Dedifferentiated amniotic fluid mesenchymal stem cell (primary cell): Measurements from ENCODE around the gene RNF145.
"Not testable (repeated sequence)": the region's sequence is repeated elsewhere in the genome, so short reads cannot be mapped to it uniquely, and the experiment has no call there.

Source experiments
- DNase-seq: peaks from one replicate; pipeline ENCODE4 v3.0.0-alpha.2; 2016; ENCODE audit errors: extremely low spot score

Gene RNF145

DNA sequence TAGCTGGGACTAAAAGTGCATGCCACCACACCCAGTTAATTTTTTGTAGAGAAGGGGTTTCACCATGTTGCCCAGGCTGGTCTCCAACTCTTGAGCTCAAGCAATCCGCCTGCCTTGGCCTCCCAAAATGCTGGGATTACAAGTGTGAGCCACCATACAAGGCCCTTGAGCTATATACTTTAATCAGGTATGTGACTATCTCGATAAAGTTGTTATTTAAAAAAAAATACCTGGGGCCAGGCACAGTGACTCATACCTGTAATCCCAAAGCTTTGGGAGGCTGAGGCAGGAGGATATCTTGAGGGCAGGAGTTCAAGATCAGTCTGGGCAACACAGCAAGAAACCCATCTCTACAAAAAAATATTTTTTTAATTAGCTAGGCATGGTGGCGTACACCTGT lies 19.2 kb downstream of the RNF145 start:
- no peak for DNase-seq

DNA sequence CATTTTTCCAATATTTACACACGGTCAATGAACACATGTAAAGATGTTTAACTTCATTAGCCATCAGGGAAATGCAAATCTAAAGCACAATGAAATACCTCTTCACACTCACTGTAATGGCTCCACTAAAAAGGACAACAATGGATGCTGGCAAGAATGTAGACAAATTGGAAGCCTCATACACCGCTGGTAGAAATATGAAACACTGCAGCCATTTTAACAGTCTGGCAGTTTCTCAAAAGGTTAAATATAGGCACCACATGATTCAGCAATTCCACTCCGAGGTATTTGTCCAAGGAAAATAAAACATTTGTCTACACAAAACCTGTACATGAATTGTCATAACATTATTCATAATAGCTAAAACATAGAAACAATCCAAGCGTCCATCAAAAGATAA lies 20.0 kb downstream of the RNF145 start:
- DNase-seq = no peak

DNA sequence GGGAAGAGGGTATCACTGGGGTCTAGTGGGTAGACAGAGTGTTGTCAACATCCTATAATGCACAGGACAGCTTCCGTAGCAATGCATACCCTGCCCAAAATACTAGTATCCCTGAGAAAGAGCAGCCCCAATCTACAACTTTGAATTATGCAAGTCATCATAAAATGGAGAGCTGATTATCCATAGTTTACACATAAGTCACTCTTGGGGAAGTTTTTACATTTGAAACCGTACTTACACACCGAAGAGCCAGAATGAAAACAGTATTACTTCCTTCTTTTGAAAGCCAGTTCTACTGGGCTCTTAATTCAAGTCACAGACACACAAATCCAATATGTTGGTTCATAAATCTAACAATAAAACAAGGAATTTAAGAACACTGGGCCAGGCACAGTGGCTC lies 21.6 kb downstream of the RNF145 start:
- no peak for DNase-seq

DNA sequence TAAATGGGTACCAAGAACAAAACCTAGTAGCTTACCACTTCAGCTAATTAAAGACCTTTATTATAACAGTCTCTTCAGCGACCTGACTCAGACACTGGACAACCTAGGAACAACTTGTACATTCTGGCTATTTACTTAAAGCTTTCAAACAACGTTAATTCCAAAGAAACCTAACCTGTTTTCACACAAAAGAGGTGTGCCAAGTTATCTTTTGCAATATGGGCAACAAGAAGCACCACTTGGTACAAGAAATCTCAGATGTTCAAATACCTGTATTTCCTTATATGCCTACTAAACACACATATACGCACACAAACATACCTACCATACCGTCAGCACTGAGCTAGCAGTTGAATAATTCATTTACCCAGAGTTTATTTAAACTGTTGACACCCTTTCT lies 23.0 kb downstream of the RNF145 start:
- no peak for DNase-seq

DNA sequence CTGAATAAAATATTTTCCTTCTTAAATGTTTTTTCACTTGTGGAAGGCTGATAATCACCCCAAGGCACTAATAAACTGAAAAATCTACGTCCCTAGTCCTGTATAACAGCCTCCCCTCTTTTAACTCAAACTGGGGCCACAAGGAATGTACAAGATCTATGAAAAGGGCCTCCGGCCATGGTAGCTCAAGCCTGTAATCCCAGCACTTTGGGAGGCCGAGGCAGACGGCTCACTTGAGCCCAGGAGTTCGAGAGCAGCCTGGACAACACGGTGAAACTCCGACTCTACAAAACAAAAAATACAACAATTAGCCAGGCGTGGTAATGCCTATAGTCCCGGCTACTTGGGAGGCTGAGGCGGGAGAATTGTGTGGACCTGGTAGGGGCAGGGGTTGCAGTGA lies 23.6 kb downstream of the RNF145 start:
- DNase-seq = no peak

DNA sequence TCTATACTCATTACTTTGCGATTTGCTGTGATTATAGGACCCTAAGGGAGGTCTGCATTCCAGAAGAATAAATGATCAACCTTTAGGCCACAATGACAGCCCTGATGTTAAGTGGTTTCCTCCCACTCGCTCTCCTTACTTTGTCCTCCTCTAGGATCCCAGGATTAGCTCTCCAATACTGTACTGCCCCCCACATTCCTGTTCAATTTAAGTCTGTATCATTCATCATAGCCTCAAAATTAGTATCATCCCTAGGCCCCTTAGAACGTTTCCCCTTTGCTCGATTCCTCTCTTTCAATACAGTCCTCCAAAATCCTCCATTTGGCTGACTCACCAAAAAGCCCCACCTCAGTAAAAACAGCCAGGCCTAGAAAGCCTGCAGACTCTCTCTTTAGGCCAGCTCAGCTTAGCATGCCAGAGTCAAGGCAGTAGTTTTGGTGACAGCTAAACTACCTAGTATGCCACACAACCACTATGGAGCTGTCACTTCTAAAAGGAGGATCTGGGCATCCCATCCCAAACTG lies 24.4 kb downstream of the RNF145 start:
- DNase-seq = peak; percentile 71

DNA sequence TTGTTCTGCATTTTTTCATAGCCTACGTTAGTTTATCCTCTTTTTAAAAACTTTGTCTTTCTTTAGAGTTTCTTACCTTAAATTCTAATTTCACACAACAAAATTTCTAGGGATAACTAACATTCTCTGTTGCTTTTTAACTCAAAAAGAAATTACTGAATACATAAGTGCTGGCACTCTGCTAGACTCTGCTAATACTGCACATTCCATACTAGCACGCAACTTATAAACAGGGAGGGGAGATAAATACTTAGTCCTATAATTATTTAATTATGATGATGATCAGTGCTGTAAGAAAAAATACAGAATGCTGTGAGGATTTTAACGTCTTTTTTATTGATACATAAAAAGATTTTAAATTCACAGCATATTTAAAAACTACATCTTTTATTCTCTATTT lies 25.1 kb downstream of the RNF145 start:
- DNase-seq = no peak

DNA sequence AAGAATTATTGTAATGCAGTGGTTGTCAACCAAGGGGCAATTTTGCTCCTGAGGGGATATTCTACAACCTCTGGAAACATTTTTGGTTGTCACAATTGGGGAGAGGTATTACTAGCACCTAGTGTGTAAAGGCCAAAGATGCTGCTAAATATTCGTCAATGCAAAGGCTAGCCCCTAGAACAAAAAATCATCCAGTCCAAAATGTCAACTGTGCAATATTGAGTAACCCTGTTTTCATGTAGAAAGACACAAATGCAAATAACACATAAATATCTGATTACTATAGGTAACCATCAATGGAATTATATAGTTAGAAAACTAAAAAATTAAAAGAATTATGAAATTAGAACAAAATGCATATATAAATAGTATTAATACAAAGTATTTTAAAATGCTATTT lies 26.1 kb downstream of the RNF145 start:
- no peak for DNase-seq

DNA sequence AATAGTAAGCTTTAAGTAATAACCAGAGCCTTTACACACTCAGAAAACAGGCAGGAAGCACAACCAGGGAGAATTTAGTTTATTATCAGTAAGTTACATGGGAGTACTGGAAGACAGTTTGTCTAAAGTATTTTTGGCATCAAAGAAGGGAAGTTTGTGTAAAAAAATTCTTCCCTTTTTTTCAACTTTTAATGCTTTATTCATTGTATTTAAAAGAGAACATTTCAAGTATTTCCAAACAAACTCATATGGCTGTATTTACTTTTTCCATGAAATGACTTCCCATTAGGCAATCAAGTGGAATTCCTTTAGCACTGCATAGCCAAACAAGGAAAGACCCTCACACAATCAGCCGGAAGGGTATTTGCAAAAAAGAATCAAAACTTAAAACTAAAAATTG lies 26.7 kb downstream of the RNF145 start:
- DNase-seq = no peak

DNA sequence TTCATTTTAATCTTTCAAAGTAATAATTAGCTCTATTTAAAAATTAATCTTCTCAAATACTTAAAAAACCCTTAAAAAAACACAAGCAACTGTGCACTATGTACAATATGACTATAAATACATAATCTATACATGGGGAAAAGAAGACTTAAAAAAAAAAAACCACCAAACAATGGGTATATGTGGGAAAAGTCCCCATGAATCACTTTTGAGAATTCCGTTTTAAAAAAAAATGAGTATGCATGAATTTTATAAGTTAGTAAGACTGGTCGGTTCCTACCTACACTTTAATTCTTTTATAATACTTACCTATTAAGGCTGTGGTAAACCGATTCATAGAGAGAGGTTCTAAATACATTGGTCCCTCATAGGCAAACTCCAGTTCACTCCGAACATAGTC lies 27.7 kb downstream of the RNF145 start:
- DNase-seq = no peak

DNA sequence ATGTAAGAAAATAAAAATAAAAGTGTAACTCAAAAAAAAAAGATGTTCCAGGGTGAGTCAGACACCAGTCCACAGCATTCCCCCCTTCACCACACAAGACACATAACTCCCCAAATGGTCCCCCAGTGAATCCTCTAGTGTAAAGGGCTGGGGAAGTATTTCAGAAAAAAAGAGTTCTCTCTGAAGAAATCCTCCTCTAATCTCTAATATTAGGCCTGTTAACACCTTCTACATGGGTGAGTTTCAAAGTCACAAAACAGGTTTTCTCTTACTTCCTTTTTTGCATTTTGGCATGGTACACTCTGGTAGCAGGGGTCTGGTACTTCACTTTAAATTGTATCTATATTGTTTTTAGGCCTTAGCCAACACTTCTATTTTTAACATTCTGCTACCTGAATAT lies 28.2 kb downstream of the RNF145 start:
- no peak for DNase-seq

DNA sequence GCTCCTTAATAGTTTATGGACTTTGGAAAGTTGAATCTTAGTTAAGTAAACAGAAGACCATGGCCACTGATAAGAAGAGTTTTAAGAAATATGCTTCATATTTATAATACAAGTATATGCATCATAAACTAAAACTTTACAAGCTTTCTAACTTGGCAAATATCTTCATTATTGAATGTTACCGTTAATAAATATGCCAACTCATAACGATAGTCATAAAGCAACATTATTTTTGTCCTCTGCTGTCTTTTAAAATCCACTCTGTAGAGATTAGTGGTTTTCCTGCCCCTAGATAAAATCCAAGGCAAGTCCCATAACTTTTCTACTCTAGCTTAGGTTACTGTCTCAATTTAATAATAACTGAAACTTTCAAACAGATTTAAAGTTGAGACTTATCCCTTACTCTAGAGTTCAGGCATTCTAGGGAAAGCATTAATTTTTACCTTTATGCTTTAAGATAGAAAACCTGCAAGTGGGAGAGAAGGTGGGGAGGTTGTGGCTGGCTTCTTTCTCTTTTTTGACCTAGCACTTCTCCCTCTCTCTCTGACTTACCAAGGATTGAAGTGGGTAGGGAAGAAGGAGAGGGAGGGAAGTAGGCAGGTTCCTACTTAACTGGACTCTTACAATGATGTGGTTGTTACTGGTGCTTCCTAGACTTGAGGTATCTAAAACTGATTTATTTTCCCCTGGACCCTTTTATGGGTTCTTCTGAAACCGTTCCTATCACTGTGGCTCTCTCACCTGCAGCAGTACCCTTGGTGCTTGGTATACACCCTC lies 29.6 kb downstream of the RNF145 start:
- DNase-seq = no peak

DNA sequence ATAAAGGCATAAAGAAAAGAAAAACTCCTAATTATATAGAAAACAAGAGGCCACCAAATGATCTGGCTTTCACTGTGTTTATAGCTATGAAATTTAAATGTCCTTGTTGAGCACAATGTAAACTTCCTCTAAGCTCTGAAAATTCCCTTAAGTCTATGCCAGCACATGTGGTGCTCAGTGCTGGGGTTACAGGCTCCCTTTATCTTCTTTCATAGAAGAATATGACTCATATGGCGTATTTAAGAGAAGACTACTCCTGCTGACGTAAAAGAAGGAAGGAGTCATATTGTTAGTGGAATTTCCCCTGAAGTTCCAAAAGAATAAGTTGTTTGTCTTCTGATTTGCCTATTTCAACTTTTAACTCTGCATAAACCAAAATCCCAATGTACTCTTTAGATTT lies 30.4 kb downstream of the RNF145 start:
- DNase-seq = peak; percentile 93

DNA sequence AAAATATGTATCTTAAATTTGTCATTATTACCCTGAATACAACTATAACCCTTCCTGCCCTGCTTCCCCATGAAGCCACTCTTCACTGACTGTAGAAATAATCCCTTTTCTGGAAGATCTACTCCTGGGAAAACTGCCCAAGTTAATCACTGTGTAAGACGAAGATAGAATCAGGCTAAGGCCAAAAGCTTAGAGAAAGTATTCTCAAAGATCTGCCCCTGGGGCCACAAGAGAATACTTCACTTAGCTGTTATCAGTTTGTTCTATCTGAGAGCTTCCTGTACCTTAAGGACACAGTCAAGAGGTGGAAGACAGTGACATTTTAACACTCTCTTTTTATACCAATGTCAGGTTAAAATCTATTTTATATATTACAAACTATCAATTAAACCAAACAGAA lies 33.8 kb downstream of the RNF145 start:
- peak; percentile 51 for DNase-seq

DNA sequence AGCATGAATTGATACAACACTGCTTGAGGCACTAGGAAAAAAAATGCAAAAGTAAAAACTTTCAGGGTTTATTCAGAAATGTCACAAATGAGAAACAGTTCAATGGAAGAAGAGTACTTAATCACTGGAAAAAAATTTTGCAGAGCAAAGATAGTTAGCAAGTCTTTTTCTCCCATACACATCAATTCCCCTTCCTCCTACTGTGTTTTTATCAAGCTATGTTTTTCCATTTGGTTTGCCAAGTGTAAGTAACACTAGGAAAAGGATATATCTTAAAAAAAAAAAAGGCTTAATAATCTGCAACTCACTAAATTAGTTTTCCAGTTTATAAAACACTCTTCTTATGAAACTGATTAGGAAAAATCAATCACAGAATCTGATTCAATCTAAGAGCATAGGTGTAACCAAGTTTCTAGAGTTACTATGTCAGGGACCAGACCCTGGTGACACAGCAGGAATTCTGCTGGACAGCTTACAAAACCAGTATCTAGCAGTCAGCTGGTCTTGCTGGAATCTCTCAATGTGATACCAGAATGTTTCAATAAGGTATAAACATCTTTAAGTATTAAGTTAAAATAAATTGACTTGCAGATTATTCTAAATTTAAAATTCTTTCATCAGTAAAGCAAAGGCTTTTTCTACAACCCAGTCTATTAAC lies 34.7 kb downstream of the RNF145 start:
- no peak for DNase-seq

DNA sequence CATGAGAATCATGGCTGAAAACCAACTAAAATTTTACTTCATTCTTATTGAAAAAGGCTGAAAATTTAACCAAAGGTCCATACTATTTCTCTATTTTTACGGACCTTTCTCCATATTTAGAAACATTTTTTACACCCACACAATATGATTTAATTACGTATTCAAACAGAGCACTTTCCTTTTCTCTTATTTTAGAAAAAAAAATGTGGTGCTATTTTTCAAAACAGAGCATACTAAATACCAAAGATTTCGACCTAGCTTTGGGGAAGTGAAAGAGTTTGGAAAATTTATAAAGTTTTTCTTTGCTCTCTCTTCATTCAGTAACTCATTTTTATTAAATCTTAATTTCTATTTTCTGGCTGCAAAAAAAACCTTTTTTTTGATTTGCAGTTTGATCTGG lies 38.1 kb downstream of the RNF145 start:
- DNase-seq = no peak

DNA sequence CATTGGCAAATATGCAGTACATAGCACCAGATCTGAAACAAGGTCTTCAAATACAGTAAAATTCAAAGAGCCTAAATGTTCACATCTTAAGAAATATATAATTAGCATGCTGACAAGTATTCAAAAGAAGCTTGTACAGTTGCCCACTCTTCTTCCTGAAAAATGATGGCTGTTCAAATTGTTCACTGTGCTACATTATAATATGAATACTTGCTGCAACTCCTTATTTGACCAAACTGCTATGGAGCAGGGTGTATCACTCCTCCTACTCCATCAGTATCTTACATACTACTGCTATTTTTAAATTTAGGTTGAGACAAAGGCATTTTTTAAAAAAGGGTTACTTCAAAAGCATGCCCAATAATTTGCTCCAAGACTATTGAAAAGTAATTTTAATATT lies 39.3 kb downstream of the RNF145 start:
- no peak for DNase-seq

DNA sequence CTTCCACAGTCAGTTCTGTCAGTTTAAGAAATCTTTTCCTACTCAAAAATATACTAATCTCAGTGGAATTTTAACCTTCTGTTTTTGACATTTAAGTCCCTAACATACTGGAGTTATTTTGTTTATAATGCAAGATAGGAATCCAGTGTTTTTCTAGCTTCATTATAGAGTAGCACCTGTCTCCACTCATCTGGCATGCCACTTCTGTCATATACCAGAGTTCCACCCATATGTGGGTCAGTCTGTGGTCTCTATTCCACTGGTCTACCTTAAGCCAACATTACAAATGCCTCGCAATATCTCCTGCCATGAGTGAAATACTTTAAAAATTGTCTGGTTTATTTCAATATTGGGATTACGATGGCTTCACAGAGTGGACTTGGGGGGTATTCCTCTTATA lies 42.9 kb downstream of the RNF145 start:
- DNase-seq = no peak

DNA sequence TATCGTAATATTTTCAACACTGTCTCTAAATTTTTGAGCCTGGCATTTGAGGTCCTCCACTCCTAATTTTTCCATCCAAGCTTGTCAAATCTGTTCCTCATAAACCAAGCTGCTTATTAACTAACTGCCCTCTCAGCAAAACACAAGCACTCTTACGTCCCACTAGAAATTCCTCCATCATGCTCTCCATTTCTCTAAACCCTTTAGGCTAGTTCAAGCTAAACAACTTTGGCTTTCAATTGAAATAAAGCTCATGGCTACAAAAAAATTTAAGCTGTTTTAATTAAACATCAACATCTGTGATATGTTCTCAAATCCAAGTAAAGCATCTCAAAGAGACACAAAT lies 45.7 kb downstream of the RNF145 start:
- no peak for DNase-seq

DNA sequence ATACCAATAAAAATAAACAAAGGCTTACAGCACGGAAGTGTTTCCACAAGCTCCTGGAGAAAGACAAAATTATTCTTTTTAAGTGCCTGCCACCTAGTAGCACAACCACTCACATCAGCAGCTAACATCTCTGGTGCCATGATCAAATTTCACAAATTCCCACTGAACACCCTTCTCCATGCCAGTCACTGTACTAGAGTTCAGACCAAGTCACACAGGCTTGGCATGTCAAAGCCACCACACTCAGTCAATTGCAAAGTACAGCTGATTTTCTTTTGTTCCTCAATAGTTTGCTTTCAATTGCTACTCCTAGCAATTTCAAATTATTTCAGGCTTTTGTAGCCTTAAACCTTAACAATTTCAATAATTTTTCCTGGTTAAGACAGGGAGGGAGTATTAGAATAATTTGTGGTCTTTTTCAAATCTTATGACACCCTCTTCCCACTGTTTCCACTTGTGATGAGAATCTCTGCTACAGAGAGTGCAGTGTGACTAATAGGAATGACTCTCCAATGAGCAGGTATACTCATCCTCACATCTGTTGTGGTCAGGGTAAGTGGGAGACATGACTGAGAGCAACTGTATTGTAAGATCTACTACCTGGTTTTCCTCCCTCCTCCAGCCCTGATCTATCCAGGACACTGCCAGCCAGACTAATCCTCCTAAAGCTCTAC lies 46.2 kb downstream of the RNF145 start:
- no peak for DNase-seq

DNA sequence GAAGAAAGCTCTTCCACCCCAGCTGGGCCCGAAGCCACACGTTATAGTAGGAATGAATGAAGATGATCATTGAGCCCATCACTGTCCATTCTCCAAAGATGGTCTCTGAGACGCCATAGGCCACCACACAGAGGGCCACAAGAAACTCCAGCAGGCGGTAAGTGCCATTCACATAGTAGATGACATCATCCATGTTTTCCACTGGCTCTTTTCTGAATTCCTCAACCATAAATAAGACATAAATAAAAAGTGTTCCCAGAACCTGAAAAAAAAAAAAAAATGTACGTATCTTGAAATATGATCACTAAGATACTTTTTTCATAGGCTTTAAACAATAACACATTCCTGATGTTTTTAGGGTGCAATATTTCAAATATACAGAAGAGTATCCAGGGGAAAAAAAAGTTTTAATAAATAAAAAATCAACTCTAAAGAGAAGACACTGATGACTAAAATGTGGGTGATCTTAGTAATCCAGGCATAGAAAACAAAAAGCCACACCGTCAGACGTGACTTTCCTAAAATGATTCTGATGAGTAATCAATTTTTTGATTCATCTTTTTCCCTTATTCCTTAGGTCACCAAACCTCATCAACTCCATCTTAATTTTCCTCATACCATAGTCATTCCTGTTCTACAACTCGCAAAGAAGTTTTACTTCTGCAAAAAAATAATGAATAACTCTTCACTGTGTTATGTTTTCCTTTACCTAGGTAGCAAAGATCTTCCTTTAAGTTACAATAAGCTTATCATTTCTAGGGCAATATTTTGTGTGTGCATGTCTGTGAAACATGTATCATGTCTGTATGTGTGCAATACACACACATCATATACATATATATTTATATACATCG lies 47.8 kb downstream of the RNF145 start:
- no peak for DNase-seq

DNA sequence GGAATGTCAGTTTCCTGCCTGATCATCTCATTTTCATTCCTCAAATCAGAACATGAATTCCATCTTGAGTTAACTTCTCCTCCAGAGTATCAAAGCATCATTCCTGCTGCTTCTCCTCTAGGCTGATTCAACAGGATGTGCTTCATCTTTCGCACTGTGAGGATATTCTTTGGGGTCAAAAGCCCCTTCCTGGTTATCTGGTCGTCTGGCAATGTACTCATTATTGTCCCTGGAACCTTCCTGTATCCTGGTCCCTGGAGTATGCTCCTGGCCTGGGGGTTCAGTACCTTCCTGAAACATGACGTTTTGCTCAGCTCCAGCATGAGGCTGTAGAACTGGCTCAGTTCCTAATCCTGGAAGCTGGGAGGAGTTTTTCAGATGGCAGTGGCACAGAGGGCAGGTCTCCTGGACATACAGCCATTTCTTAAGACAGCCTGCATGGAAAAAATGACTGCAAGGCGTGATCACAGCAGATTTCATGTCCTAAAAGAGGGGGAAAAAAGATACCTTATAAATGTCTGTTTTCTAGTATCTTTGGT lies 50.7 kb downstream of the RNF145 start:
- not testable (repeated sequence) for DNase-seq
